ENCODE results near the gene IDH2. TPM values are rescaled to one million over a fixed set of nuclear protein-coding genes. Genes with fewer than 3 reads are reported as not detected.

Gene IDH2
- polyA plus RNA-seq, 1 experiment: 84.2 TPM

GRCh38 chr15:90033448-90033847 is 68.8 kb downstream of the IDH2 start:
- ChIA-PET CTCF (interaction anchor here (0.6 to 1.1 kb wide), 2 partner anchors 15 to 200 kb away, joined by 3 read pairs; partner anchors contain the start of genes CIB1 and GDPGP1), POLR2A (no interaction called here)
- no peak for DNase-seq (ENCODE audit: low read depth, low spot score)
- no peak overlapping the region for H3K4me3 ChIP-seq (ENCODE audit: low read depth, low read length)
- TF ChIP-seq CTCF (IDR thresholded peaks at IDR 0.05; ENCODE audit: low read depth, low read length): no peak
- no peak overlapping the region for H3K27ac ChIP-seq (ENCODE audit: low read depth, low read length)
- H3K9me3 ChIP-seq (ENCODE audit: control insufficient read depth, insufficient read depth, low read length): no peaks in the 10 kb centered on the region; the same call in 1 of the 2 replicates
- H3K27me3 ChIP-seq (ENCODE audit: control insufficient read depth, insufficient read depth, low read length): no peaks in the 10 kb centered on the region

Small RNAs within 50 kb of the gene (small RNA-seq; reads per million reads assigned to genes)
- not detected for gene RF00066 (ENCODE audit: insufficient read length, low read depth)

Other genes with a start within 250 kb of the IDH2 start
- gene AP3S2, start 208.5 kb downstream of the IDH2 start, polyA plus RNA-seq (2011; rRNA removed): 35.5 and 54.8 TPM in 2 replicates
- gene ARPIN, start 189.5 kb downstream of the IDH2 start, polyA plus RNA-seq (2011; rRNA removed): 11.1 and 11.8 TPM in 2 replicates
- 2.2 and 3.8 TPM in 2 replicates for gene ZNF710, start 101.1 kb downstream of the IDH2 start, polyA plus RNA-seq (2011; rRNA removed)
- gene SEMA4B, start 98.9 kb upstream of the IDH2 start, polyA plus RNA-seq (2011; rRNA removed): 13.5 and 17.9 TPM in 2 replicates
- gene CIB1, start 131.5 kb upstream of the IDH2 start, polyA plus RNA-seq (2011; rRNA removed): 40.4 and 55.3 TPM in 2 replicates
- gene GDPGP1, start 131.7 kb upstream of the IDH2 start, polyA plus RNA-seq (2011; rRNA removed): 2.7 and 2.8 TPM in 2 replicates
- gene TTLL13, start 147.1 kb upstream of the IDH2 start, polyA plus RNA-seq (2011; rRNA removed): 0.04 and 0.07 TPM in 2 replicates
- gene NGRN, start 163.2 kb upstream of the IDH2 start, polyA plus RNA-seq (2011; rRNA removed): 77.6 and 81.8 TPM in 2 replicates
- gene ZNF774, start 249.8 kb upstream of the IDH2 start, polyA plus RNA-seq (2011; rRNA removed): 1.1 and 2.3 TPM in 2 replicates

Data from AG04450 (cell line).